Prostate gland (tissue), 2 donors: ENCODE results near the gene BAMBI. TPM values are rescaled to one million over a fixed set of nuclear protein-coding genes. Genes with fewer than 3 reads are reported as not detected.
"Not testable (repeated sequence)": the region's sequence is repeated elsewhere in the genome, so short reads cannot be mapped to it uniquely, and the experiment has no call there.

ENCODE experiments used
- DNase-seq: peaks from one replicate; pipeline ENCODE4 v3.0.0-alpha.2; 2019; ENCODE audit warnings: low spot score
- H3K27ac ChIP-seq, 2 donors: fragments of 200-600 bp; sonication (generic); 2 replicates each; pipeline ENCODE4 v1.5.1; 2017 to 2019
- H3K27me3 ChIP-seq: fragments of 200-600 bp; sonication (generic); replicated peaks from 2 replicates; pipeline ENCODE4 v1.5.1; 2019; ENCODE audit not compliant: insufficient read depth
- H3K36me3 ChIP-seq, 2 donors: fragments of 200-600 bp; sonication (generic); 1 replicate in 1 of 2; 2 replicates in 1 of 2; pipeline versions ENCODE4 v1.5.1 to v1.8.1; 2017 to 2019
- H3K4me1 ChIP-seq: fragments of 200-600 bp; sonication (generic); replicated peaks from 2 replicates; pipeline ENCODE4 v1.5.1; 2019
- H3K4me3 ChIP-seq, 2 donors: fragments of 200-600 bp; sonication (generic); 2 replicates each; pipeline ENCODE4 v1.5.1; 2017 to 2019
- H3K9me3 ChIP-seq: fragments of 200-600 bp; sonication (generic); 2 replicates; pipeline ENCODE4 v1.5.1; 2017
- CTCF ChIP-seq, 4 experiments: fragments of 200-600 bp in 2 of 4; fragments of 450-650 bp in 2 of 4; sonication (generic) in 2 of 4; IDR thresholded peaks; 1 replicate in 3 of 4; 2 replicates in 1 of 4; pipeline ENCODE4 v1.5.1; 2016 to 2019; ENCODE audit warnings: antibody characterized with exemption in 4 of 4, mild to moderate bottlenecking in 2 of 4, moderate library complexity in 2 of 4
- POLR2A ChIP-seq: fragments of 450-650 bp; IDR thresholded peaks from one replicate; pipeline ENCODE4 v1.6.1; 2016; ENCODE audit warnings: antibody characterized with exemption, mild to moderate bottlenecking
- POLR2AphosphoS5 ChIP-seq: sonication (generic); formaldehyde crosslinking; IDR thresholded peaks from one replicate; pipeline ENCODE4 v1.6.1; 2017; ENCODE audit warnings: antibody characterized with exemption
- WGBS: methylation state at CpG from one replicate; pipeline ENCODE4 v1.1.5; 2018; 5-methylcytosine and 5-hydroxymethylcytosine counted together
- intact Hi-C: fragments of 100-400 bp; cut with DNase I; formaldehyde crosslinking; loops from one replicate; pipeline ENCODE4 v1.14.2; 2022
- total RNA-seq, 2 donors: library from RNA; depleted of rRNA; stranded (reverse); fragments of >200 nt; gene quantifications; one replicate each; pipeline ENCODE4 v1.1.0, GENCODE V29; 2016

BAMBI gene
- total RNA-seq, 2 donors from 2014 or later = 3.1 to 58.9 TPM

- TF ChIP-seq POLR2A (no peak), POLR2AphosphoS5 (no peak), CTCF (IDR thresholded peaks at IDR 0.05) (no peak)
- Histone ChIP-seq H3K27ac (no peak overlapping the region), H3K9me3 (no peaks in the 10 kb centered on the region), H3K4me1 (no peaks in the 10 kb centered on the region), H3K36me3 (no peaks in the 10 kb centered on the region), H3K4me3 (no peak overlapping the region), H3K27me3 (no peaks in the 10 kb centered on the region)
- intact Hi-C loops = no loop called here
- DNase-seq = no peak
- 84% methylated on average over 2 of the region's 2 CpGs for WGBS
Measured at GRCh38 chr10:28652106-28652505, 25.2 kb upstream of the BAMBI start.

DNA sequence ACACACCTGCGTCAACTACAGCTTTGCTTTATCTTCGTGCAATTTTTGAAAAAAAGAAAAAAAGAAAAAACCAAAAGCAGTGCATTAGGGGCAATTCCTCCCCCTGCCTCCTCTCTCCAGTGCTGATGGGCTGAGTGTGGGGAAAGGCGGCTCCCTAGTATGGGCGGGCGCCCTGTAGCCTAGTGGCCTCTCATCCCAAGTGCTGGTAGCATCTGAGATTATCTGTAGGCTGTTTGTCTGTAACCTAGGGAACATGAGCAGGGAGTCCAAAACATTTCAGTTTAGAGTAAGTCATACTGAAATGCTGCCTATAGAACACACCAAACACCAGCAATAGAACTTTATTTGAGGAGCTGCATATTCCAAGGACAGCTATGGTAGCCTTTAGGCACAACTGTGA lies 24.6 kb upstream of the BAMBI start:
- Histone ChIP-seq H3K27ac (no peak overlapping the region), H3K4me3 (no peak overlapping the region), H3K4me1 (no peaks in the 10 kb centered on the region), H3K36me3 (no peaks in the 10 kb centered on the region), H3K9me3 (no peaks in the 10 kb centered on the region), H3K27me3 (no peaks in the 10 kb centered on the region)
- WGBS = 90% methylated on average over 5 of the region's 5 CpGs
- no peak for TF ChIP-seq CTCF (IDR thresholded peaks at IDR 0.05)
- TF ChIP-seq POLR2AphosphoS5 = no peak
- no peak for TF ChIP-seq POLR2A
- DNase-seq = no peak
- intact Hi-C loops = no loop called here

DNA sequence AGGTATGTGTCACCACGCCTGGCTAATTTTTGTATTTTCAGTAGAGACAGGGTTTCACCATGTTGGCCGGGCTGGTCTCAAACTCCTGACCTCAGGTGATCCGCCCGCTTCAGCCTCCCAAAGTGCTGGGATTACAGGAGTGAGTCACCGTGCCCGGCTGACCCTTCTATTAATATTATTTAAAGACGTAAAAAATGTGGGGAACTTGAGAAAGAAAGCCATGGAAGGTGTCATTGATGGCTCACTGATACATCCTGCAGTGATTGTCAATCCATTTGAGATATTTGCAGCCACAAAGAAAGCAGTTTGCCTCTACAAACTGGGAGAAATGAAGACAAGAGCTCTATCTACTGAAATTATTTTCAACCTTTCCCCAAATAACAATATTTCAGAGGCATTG lies 18.5 kb upstream of the BAMBI start:
- H3K27ac ChIP-seq, H3K36me3 ChIP-seq, intact Hi-C loops, H3K4me1 ChIP-seq, DNase-seq, H3K4me3 ChIP-seq, H3K27me3 ChIP-seq, H3K9me3 ChIP-seq: not testable (repeated sequence)
- WGBS = 79% methylated on average over 7 of the region's 7 CpGs

DNA sequence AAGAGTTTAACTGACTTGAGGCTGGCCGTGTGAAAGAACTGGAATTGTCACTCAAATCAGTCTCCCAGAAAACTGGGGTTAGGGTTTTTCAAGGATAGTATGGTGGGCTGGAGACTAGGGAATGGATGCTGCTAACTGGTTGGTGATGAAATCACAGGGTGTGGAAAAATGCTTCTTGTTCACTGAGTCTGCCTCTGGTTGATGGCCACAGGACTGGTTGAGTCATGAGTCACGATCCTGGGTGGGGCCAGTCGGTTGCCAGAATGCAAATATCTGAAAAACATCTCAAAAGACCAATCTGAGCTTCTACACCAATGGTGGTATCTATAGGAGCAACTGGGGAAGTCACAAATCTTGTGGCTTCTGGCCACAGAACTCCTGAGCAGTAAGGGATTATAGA lies 16.3 kb upstream of the BAMBI start:
- H3K27me3 ChIP-seq = no peaks in the 10 kb centered on the region
- intact Hi-C loops = loop anchor here (5.0 kb wide), 1 partner anchor 471 kb away; no protein-coding TSS in a partner anchor
- DNase-seq = no peak
- H3K4me1 ChIP-seq = no peaks in the 10 kb centered on the region
- H3K36me3 ChIP-seq = no peaks in the 10 kb centered on the region
- no peak overlapping the region for H3K27ac ChIP-seq
- H3K4me3 ChIP-seq = no peak overlapping the region
- TF ChIP-seq CTCF (IDR thresholded peaks at IDR 0.05) = no peak
- no peak for TF ChIP-seq POLR2AphosphoS5
- no peak for TF ChIP-seq POLR2A
- WGBS = 82% methylated on average over 3 of the region's 3 CpGs
- no peaks in the 10 kb centered on the region for H3K9me3 ChIP-seq

- DNase-seq = peak; percentile 64
- TF ChIP-seq POLR2AphosphoS5 (peak; percentile 26), CTCF (IDR thresholded peaks at IDR 0.05) (peak; percentile 71 to 91 (median 88)), POLR2A (no peak)
- Histone ChIP-seq H3K9me3 (no peaks in the 10 kb centered on the region), H3K4me1 (no peaks in the 10 kb centered on the region), H3K4me3 (no peak overlapping the region), H3K36me3 (no peaks in the 10 kb centered on the region), H3K27me3 (peaks cover 2% of the 10 kb centered on the region), H3K27ac (no peak overlapping the region)
- intact Hi-C loops = loop anchor here (2.0 to 5.0 kb wide), 2 partner anchors 469 to 641 kb away; no protein-coding TSS in a partner anchor
- 5% methylated on average over 9 of the region's 9 CpGs for WGBS
Measured at GRCh38 chr10:28663576-28664368, 13.5 kb upstream of the BAMBI start.
